NCI-H82 treated with DMSO at 0.1 percent for 48 hours (cell line): ENCODE results near the gene AP4E1.
"Not testable (repeated sequence)": the region's sequence is repeated elsewhere in the genome, so short reads cannot be mapped to it uniquely, and the experiment has no call there.

Source experiments
- DNase-seq: peaks from one replicate; lab custom pipeline; 2025; ENCODE audit not compliant: unreplicated experiment; lab: John Stamatoyannopoulos, UW

Gene AP4E1

GRCh38 chr15:51011212-51011611 is 102.7 kb downstream of the AP4E1 start:
- DNase-seq: no peak

GRCh38 chr15:51016615-51017014 is 108.1 kb downstream of the AP4E1 start:
- DNase-seq: no peak

- no peak for DNase-seq
Measured at GRCh38 chr15:51022206-51022605, 113.7 kb downstream of the AP4E1 start.

GRCh38 chr15:51023499-51023898 is 115.0 kb downstream of the AP4E1 start:
- DNase-seq: no peak

GRCh38 chr15:51024735-51025453 is 116.4 kb downstream of the AP4E1 start:
- DNase-seq: no peak

- DNase-seq: no peak
Measured at GRCh38 chr15:51025454-51025846, 117.0 kb downstream of the AP4E1 start.

GRCh38 chr15:51030649-51031316 is 122.3 kb downstream of the AP4E1 start:
- DNase-seq: no peak

- not testable (repeated sequence) for DNase-seq
Measured at GRCh38 chr15:51037474-51037873, 129.0 kb downstream of the AP4E1 start.

GRCh38 chr15:51038162-51038973 is 129.9 kb downstream of the AP4E1 start:
- no peak for DNase-seq

GRCh38 chr15:51038974-51039319 is 130.5 kb downstream of the AP4E1 start:
- no peak for DNase-seq

- DNase-seq: no peak
Measured at GRCh38 chr15:51044037-51044727, 135.7 kb downstream of the AP4E1 start.

GRCh38 chr15:51046016-51046415 is 137.5 kb downstream of the AP4E1 start:
- no peak for DNase-seq

GRCh38 chr15:51046799-51047449 is 138.4 kb downstream of the AP4E1 start:
- DNase-seq: no peak

- DNase-seq: no peak
Measured at GRCh38 chr15:51048308-51048707, 139.8 kb downstream of the AP4E1 start.

GRCh38 chr15:51049081-51049480 is 140.6 kb downstream of the AP4E1 start:
- DNase-seq: no peak

- DNase-seq: no peak
Measured at GRCh38 chr15:51051776-51052175, 143.3 kb downstream of the AP4E1 start.

GRCh38 chr15:51053571-51053970 is 145.1 kb downstream of the AP4E1 start:
- no peak for DNase-seq

GRCh38 chr15:51054535-51054934 is 146.1 kb downstream of the AP4E1 start:
- DNase-seq: no peak
